ENCODE results near the gene KRTAP4-8.
"Not testable (repeated sequence)": the region's sequence is repeated elsewhere in the genome, so short reads cannot be mapped to it uniquely, and the experiment has no call there.

KRTAP4-8 gene

GRCh38 chr17:41108728-41109386 lies 10.9 kb upstream of the KRTAP4-8 start:
- not testable (repeated sequence) for DNase-seq (ENCODE audit: low read depth in 4 of 4, low spot score in 1 of 4)

GRCh38 chr17:41107941-41108450 lies 10.1 kb upstream of the KRTAP4-8 start:
- no peak for DNase-seq (ENCODE audit: low read depth in 4 of 4, low spot score in 1 of 4)

- not testable (repeated sequence) for DNase-seq (ENCODE audit: low read depth in 4 of 4, low spot score in 1 of 4)
These were observed 7.4 kb upstream of the KRTAP4-8 start, which contains the start of gene KRTAP4-9 for GRCh38 chr17:41105347-41105746. KRTAP4-9 (plus strand) TSS chr17:41105389; CDS start chr17:41105389, 0 bp downstream.

DNA sequence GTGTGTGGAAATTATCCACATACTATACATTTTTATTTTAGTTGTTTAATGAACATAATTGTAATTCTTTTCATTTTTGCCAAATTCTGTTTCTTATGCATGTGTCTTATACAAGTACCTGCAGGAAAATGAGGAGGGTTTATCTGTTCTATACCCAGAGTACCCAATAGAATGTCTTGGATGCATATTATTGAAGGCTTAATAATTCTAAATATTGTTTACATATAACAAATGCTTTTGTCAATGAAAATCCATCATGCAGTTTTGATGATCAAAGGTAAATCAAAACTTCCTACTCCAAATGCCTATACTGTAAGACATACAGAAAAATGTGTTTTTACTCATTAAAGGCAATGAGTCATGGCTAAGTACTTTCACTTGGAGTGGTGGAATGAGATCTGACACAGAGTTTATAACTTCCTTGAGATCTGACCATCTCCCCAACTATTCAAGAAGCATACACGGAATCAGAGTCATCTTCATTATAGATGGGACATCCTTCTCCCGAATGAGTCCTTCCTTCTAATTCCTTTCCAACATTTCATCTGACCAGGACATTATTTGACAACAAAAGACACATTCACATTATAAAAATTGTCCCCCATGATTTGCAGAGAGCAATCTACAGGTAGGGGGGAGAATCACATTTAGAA lies 6.6 kb upstream of the KRTAP4-8 start:
- not testable (repeated sequence) for DNase-seq (ENCODE audit: low read depth in 4 of 4, low spot score in 1 of 4)

GRCh38 chr17:41103896-41104295 lies 6.0 kb upstream of the KRTAP4-8 start:
- DNase-seq (ENCODE audit: low read depth in 4 of 4, low spot score in 1 of 4), result no peak

GRCh38 chr17:41101586-41102259 lies 3.8 kb upstream of the KRTAP4-8 start, which contains the start of gene KRTAP4-16:
KRTAP4-16 (minus strand) TSS chr17:41102209; CDS start chr17:41102209, 0 bp downstream.
- no peak for DNase-seq (ENCODE audit: low read depth in 4 of 4, low spot score in 1 of 4)

GRCh38 chr17:41099682-41100480 lies 1.9 kb upstream of the KRTAP4-8 start:
- not testable (repeated sequence) for DNase-seq (ENCODE audit: low read depth in 4 of 4, low spot score in 1 of 4)

DNA sequence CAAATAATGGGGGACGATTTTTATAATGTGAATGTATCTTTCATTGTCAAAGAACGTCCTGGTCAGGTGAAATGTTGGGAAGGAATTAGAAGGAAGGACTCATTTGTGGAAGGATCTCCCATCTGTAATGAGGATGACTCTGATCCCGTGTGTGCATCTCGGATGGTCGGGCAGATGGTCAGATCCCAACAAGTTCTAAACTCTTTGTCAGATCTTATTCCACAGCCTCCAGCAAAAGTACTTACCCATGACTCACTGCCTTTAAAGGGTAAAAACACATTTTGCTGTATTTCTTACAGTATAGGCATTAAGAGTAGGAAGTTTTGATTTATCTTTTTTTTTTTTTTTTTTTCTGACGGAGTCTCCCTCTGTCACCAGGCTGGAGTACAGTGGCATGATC lies 539 bp upstream of the KRTAP4-8 start:
- DNase-seq (ENCODE audit: low read depth in 4 of 4, low spot score in 1 of 4), result no peak

DNA sequence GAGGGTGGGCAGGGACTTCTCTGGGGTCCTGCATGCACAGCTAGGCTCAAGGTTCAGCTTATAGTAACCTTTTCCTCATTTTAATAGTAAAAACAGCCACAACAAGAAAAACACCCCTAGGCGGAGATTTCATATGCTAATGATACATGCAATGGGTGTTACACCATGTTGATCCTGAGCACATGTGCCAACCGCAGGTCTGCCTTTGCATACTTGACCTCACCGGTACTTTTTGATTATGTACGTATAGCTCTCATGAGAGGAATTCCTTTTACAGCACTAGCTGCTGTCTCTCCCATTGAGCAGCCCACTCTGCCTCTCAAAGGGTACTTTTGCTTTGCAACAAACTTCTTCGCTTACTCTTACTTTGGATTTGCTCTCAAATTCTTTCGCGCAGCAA lies 1.9 kb downstream of the KRTAP4-8 start:
- DNase-seq (ENCODE audit: low read depth in 4 of 4, low spot score in 1 of 4), result no peak

- DNase-seq (ENCODE audit: low read depth in 4 of 4, low spot score in 1 of 4), result not testable (repeated sequence)
These were observed 9.1 kb downstream of the KRTAP4-8 start for GRCh38 chr17:41088760-41089352.

GRCh38 chr17:41084100-41084856 lies 13.7 kb downstream of the KRTAP4-8 start, which contains the start of gene KRTAP4-7:
KRTAP4-7 (plus strand) TSS chr17:41084150; CDS start chr17:41084207, 57 bp downstream.
- DNase-seq (ENCODE audit: low read depth in 4 of 4, low spot score in 1 of 4), result not testable (repeated sequence)

DNA sequence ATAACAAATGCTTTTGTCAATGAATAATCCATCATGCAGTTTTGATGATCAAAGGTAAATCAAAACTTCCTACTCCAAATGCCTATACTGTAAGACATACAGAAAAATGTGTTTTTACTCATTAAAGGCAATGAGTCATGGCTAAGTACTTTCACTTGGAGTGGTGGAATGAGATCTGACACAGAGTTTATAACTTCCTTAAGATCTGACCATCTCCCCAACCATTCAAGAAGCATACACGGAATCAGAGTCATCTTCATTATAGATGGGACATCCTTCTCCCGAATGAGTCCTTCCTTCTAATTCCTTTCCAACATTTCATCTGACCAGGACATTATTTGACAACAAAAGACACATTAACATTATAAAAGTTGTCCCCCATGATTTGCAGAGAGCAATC lies 14.5 kb downstream of the KRTAP4-8 start:
- DNase-seq (ENCODE audit: low read depth in 4 of 4, low spot score in 1 of 4), result not testable (repeated sequence)

GRCh38 chr17:41082626-41083025 lies 15.3 kb downstream of the KRTAP4-8 start:
- DNase-seq (ENCODE audit: low read depth in 4 of 4, low spot score in 1 of 4), result no peak

DNA sequence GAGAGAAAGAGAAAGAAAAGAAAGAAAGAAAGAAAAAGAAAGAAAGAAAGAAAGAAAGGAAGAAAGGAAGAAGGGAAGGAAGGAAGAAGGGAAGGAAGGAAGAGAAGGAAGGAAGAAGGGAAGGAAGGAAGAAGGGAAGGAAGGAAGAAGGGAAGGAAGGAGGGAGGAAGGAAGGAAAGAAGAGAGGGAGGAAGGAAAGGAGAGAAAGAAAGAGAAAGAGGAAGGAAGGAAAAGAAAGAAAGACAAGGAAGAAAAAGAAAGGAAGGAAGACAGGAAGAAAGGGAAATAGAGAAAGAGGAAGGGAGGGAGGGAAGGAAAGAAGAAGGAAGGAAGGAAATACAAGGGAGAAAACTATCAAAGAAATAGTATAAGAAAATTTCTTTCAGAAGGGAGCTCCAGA lies 21.2 kb downstream of the KRTAP4-8 start:
- no peak for DNase-seq (ENCODE audit: low read depth in 4 of 4, low spot score in 1 of 4)

GRCh38 chr17:41073676-41074075 lies 24.3 kb downstream of the KRTAP4-8 start:
- DNase-seq (ENCODE audit: low read depth in 4 of 4, low spot score in 1 of 4), result no peak

DNA sequence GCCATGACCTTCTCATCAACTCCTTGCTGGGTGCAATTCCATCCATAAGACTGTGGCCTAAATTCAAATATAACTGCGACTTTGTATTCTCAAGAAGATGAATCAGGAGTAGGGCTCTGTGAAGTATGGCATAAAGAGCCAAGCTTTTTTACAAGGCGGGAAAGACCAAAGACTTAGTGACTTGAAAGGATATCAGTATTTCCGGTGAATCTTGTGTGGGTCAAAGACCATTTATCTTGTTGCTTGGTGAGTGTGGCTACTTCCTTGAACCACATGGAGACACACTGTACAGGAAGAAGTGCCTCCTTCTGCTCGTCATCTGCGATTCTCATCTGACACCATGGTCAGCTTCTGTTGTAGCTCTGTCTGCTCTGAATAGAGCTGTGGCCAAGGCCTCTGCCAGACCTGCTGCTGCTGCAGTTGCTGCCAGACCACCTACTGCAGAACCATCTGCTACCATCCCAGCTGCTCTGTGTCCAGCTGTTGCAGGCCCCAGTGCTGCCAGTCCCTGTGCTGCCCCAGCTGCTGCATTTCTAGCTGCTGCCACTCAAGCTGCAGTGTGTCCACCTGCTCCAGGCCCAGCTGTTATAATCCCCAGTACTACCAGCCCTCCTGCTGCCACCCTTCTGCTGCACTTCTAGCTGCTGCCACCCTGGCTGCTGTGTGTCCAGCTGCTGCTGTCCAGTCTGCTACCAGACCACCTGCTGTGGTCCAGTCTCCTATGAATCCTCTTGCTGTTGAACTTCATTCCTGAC lies 26.2 kb downstream of the KRTAP4-8 start:
- no peak for DNase-seq (ENCODE audit: low read depth in 4 of 4, low spot score in 1 of 4)

- no peak for DNase-seq (ENCODE audit: low read depth in 4 of 4, low spot score in 1 of 4)
These were observed 28.9 kb downstream of the KRTAP4-8 start for GRCh38 chr17:41069031-41069430.

- no peak for DNase-seq (ENCODE audit: low read depth in 4 of 4, low spot score in 1 of 4)
These were observed 30.7 kb downstream of the KRTAP4-8 start for GRCh38 chr17:41067281-41067680.

Measured in stimulated activated CD4-positive, alpha-beta T cell treated with anti-CD3 and anti-CD28 coated beads, Interleukin-1b, Interleukin-23, amount 100 ng/mL, for 24 hours (primary cell).